IPS-18a (cell line): ENCODE measurements around the gene C8B.

ENCODE experiments used
- H3K27ac ChIP-seq: one replicate; pipeline ENCODE4 v1.5.1; 2013; ENCODE audit warnings: low read length
- H3K27me3 ChIP-seq: one replicate; pipeline ENCODE4 v1.6.1; 2013; ENCODE audit warnings: mild to moderate bottlenecking, low read length; ENCODE audit not compliant: control insufficient read depth, insufficient read depth
- H3K36me3 ChIP-seq: one replicate; pipeline ENCODE4 v1.6.1; 2013; ENCODE audit warnings: low read depth, low read length; ENCODE audit not compliant: control insufficient read depth
- H3K4me1 ChIP-seq: one replicate; pipeline ENCODE4 v1.6.1; 2013; ENCODE audit warnings: low read depth, low read length; ENCODE audit not compliant: control insufficient read depth
- H3K4me3 ChIP-seq: one replicate; pipeline ENCODE4 v1.5.1; 2013; ENCODE audit warnings: low read length
- H3K9ac ChIP-seq: one replicate; pipeline ENCODE4 v1.6.1; 2013; ENCODE audit warnings: mild to moderate bottlenecking, low read length, moderate library complexity
- H3K9me3 ChIP-seq: one replicate; pipeline ENCODE4 v1.6.1; 2013; ENCODE audit warnings: low read depth, low read length; ENCODE audit not compliant: control insufficient read depth

C8B gene

GRCh38 chr1:56991576-56991975 is 25.8 kb upstream of the C8B start:
- Histone ChIP-seq H3K36me3 (no peaks in the 10 kb centered on the region), H3K27ac (no peak overlapping the region), H3K27me3 (no peaks in the 10 kb centered on the region), H3K4me1 (peaks cover 11% of the 10 kb centered on the region), H3K4me3 (no peak overlapping the region), H3K9ac (no peak overlapping the region), H3K9me3 (no peaks in the 10 kb centered on the region)

DNA sequence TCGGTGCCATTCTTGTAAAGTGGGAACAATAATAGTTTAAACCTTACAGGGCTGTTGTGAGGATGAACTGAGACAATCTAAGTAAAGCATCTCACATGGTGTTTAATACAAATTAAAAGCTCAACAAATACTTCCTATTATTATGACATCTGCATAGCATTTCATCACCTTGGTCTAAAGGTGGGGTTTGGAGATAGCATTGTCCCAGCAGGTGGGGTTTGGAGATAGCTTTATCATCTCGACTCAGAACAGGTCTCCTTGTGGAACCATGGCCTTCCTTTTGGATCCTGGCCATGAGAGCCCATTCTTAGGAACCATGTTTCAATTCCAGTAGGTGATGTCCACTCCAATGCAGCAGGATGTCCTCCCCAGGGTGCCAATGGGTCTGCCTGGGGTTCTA is 20.6 kb upstream of the C8B start:
- Histone ChIP-seq H3K4me1 (no peaks in the 10 kb centered on the region), H3K27me3 (no peaks in the 10 kb centered on the region), H3K27ac (no peak overlapping the region)

DNA sequence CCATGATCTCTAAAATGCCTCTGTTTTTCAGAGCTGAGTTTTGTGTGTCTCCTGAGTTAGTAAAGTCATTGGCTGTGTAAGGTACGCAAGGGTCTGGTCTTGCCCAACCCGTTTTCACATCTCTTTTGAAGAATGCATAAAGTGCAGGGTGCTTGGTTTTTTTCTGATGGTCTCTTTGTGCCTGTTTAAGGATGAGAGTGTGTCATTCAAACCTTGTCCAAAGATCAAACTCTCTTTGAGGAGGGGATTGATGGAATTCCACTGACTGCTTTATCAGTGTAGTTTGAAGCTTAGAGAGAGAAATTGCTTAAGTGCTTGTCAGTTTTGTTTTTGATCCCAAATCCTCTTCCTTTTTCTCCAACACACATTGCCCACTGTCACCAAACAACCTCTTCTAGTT is 20.0 kb upstream of the C8B start:
- Histone ChIP-seq H3K27ac (no peak overlapping the region), H3K36me3 (no peaks in the 10 kb centered on the region), H3K4me1 (no peaks in the 10 kb centered on the region), H3K4me3 (no peak overlapping the region), H3K9ac (no peak overlapping the region), H3K9me3 (no peaks in the 10 kb centered on the region), H3K27me3 (no peaks in the 10 kb centered on the region)

More for the DNA sequence above, 20.6 kb upstream of the C8B start:
- Histone ChIP-seq H3K9ac (no peak overlapping the region), H3K9me3 (no peaks in the 10 kb centered on the region), H3K36me3 (no peaks in the 10 kb centered on the region), H3K4me3 (no peak overlapping the region)

GRCh38 chr1:56983484-56983883 is 17.7 kb upstream of the C8B start:
- Histone ChIP-seq H3K4me1 (no peaks in the 10 kb centered on the region), H3K9ac (no peak overlapping the region), H3K4me3 (no peak overlapping the region), H3K27ac (no peak overlapping the region), H3K9me3 (no peaks in the 10 kb centered on the region), H3K36me3 (no peaks in the 10 kb centered on the region), H3K27me3 (no peaks in the 10 kb centered on the region)

- no peaks in the 10 kb centered on the region for H3K36me3 ChIP-seq
- no peak overlapping the region for H3K9ac ChIP-seq
- H3K4me3 ChIP-seq: no peak overlapping the region
- H3K27ac ChIP-seq: no peak overlapping the region
- no peaks in the 10 kb centered on the region for H3K4me1 ChIP-seq
- H3K9me3 ChIP-seq: no peaks in the 10 kb centered on the region
- no peaks in the 10 kb centered on the region for H3K27me3 ChIP-seq
Observed at GRCh38 chr1:56979986-56980755, 14.4 kb upstream of the C8B start.

- H3K9me3 ChIP-seq: no peaks in the 10 kb centered on the region
- no peak overlapping the region for H3K27ac ChIP-seq
- H3K9ac ChIP-seq: no peak overlapping the region
- H3K36me3 ChIP-seq: no peaks in the 10 kb centered on the region
- no peaks in the 10 kb centered on the region for H3K4me1 ChIP-seq
- H3K27me3 ChIP-seq: no peaks in the 10 kb centered on the region
- no peak overlapping the region for H3K4me3 ChIP-seq
Observed at GRCh38 chr1:56978819-56979218, 13.0 kb upstream of the C8B start.

GRCh38 chr1:56977910-56978309 is 12.1 kb upstream of the C8B start:
- Histone ChIP-seq H3K9me3 (no peaks in the 10 kb centered on the region), H3K4me3 (no peak overlapping the region), H3K36me3 (no peaks in the 10 kb centered on the region), H3K27ac (no peak overlapping the region), H3K27me3 (no peaks in the 10 kb centered on the region), H3K9ac (no peak overlapping the region), H3K4me1 (no peaks in the 10 kb centered on the region)

DNA sequence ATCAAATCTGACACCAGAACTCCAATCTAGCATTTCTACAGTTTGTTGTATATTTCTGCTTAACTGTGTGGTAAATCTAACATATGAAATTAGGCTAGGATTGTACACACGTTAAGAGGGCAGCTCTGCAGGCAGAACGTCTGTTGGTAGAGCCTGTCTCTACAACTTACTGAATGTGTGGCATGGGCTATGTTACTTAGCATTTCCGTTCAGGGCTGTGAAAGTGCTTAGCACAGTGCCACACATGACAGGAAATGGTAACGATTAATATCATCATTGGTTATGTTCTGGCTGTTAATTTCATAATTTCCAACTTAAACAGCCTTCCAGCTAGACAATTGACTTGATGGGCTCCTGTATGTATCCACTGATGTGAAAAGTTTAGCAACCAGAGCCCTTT is 9.6 kb upstream of the C8B start:
- Histone ChIP-seq H3K9ac (no peak overlapping the region), H3K4me3 (no peak overlapping the region), H3K36me3 (no peaks in the 10 kb centered on the region), H3K27me3 (no peaks in the 10 kb centered on the region), H3K27ac (no peak overlapping the region), H3K9me3 (no peaks in the 10 kb centered on the region), H3K4me1 (no peaks in the 10 kb centered on the region)

- Histone ChIP-seq H3K36me3 (no peaks in the 10 kb centered on the region), H3K9ac (no peak overlapping the region), H3K4me1 (no peaks in the 10 kb centered on the region), H3K27me3 (no peaks in the 10 kb centered on the region), H3K9me3 (no peaks in the 10 kb centered on the region), H3K4me3 (no peak overlapping the region), H3K27ac (no peak overlapping the region)
Observed at GRCh38 chr1:56973923-56974742, 8.3 kb upstream of the C8B start.

GRCh38 chr1:56972976-56973375 is 7.2 kb upstream of the C8B start:
- Histone ChIP-seq H3K4me1 (no peaks in the 10 kb centered on the region), H3K36me3 (no peaks in the 10 kb centered on the region), H3K9ac (no peak overlapping the region), H3K27ac (no peak overlapping the region), H3K4me3 (no peak overlapping the region), H3K27me3 (no peaks in the 10 kb centered on the region), H3K9me3 (no peaks in the 10 kb centered on the region)

- Histone ChIP-seq H3K9me3 (no peaks in the 10 kb centered on the region), H3K9ac (no peak overlapping the region), H3K4me1 (no peaks in the 10 kb centered on the region), H3K27me3 (no peaks in the 10 kb centered on the region), H3K4me3 (no peak overlapping the region), H3K36me3 (no peaks in the 10 kb centered on the region), H3K27ac (no peak overlapping the region)
Observed at GRCh38 chr1:56970280-56970679, 4.5 kb upstream of the C8B start.
